GM12872 (cell line): ENCODE results near the gene SIRT2.

Experiments used
- CTCF ChIP-seq: IDR thresholded peaks from 3 replicates; pipeline ENCODE4 v1.5.1; 2011; ENCODE audit warnings: low read depth, mild to moderate bottlenecking, low read length, moderate library complexity; ENCODE audit not compliant: insufficient read depth

Gene SIRT2

GRCh38 chr19:38928391-38929001 is 29.1 kb upstream of the SIRT2 start:
- no peak for TF ChIP-seq CTCF

GRCh38 chr19:38924388-38924787 is 25.0 kb upstream of the SIRT2 start:
- no peak for TF ChIP-seq CTCF

- no peak for TF ChIP-seq CTCF
Observed at GRCh38 chr19:38922482-38922881, 23.1 kb upstream of the SIRT2 start.

GRCh38 chr19:38921420-38922274 is 22.2 kb upstream of the SIRT2 start:
- TF ChIP-seq CTCF = no peak

GRCh38 chr19:38920602-38921419 is 21.4 kb upstream of the SIRT2 start:
- no peak for TF ChIP-seq CTCF

- TF ChIP-seq CTCF = no peak
Observed at GRCh38 chr19:38919837-38920601, 20.6 kb upstream of the SIRT2 start.
